PC-9 (cell line): ENCODE results near the gene WDFY3.

Experiments used
- EZH2 ChIP-seq: fragments of 200-600 bp; sonication (generic); IDR thresholded peaks from 2 replicates; pipeline ENCODE4 v1.8.0; 2017; ENCODE audit warnings: antibody characterized with exemption, low read depth
- TF ChIP-seq, protein P1 (sequence below): fragments of 200-600 bp; sonication (generic); conservative IDR thresholded peaks from 2 replicates; pipeline ENCODE4 v1.6.1; 2017; ENCODE audit warnings: mixed run types, antibody characterized with exemption, mild to moderate bottlenecking, moderate library complexity

DNA sequence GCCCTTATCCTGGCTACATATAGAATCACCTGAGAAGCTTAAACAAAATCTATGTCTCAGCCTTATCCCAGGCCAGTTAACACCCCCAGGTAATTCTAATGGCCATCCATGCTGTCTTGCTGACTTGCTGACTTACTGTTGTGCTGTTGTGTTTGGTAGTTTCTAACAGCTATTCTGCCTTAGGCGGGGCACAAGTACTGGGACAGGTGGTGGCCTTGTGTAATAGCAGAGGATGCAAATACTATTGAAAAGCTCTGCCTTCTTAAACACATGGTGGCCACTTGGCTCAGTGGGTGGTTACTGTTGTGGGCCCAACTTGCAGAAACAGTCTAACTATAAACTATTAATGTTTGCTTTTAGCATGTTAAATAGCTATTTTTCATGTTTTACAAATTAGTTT is 327.3 kb downstream of the WDFY3 start:
- no peak for TF ChIP-seq EZH2
- TF ChIP-seq, protein P1, sequence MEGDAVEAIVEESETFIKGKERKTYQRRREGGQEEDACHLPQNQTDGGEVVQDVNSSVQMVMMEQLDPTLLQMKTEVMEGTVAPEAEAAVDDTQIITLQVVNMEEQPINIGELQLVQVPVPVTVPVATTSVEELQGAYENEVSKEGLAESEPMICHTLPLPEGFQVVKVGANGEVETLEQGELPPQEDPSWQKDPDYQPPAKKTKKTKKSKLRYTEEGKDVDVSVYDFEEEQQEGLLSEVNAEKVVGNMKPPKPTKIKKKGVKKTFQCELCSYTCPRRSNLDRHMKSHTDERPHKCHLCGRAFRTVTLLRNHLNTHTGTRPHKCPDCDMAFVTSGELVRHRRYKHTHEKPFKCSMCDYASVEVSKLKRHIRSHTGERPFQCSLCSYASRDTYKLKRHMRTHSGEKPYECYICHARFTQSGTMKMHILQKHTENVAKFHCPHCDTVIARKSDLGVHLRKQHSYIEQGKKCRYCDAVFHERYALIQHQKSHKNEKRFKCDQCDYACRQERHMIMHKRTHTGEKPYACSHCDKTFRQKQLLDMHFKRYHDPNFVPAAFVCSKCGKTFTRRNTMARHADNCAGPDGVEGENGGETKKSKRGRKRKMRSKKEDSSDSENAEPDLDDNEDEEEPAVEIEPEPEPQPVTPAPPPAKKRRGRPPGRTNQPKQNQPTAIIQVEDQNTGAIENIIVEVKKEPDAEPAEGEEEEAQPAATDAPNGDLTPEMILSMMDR: no peak
